A673 (cell line): Measurements from ENCODE around the gene DDAH1. TPM values are rescaled to one million over a fixed set of nuclear protein-coding genes. Genes with fewer than 3 reads are reported as not detected.

Source experiments
- BruUV-seq: library from RNA; stranded (reverse); fragments of 400-500 nt; replicated peaks from 2 replicates; lab custom pipeline; 2021; lab: Mats Ljungman, UMichigan
- CTCF ChIA-PET: fragments of 300-600 bp; sonication (Branson Sonifier 250); formaldehyde crosslinking; loops from one replicate; lab custom pipeline; 2022; ENCODE audit warnings: antibody characterized with exemption; lab: Charles Lee
- POLR2A ChIA-PET: fragments of 300-600 bp; sonication (Branson Sonifier 250); formaldehyde crosslinking; loops from one replicate; lab custom pipeline; 2022; ENCODE audit warnings: antibody characterized with exemption; ENCODE audit not compliant: low non-redundant PET; lab: Charles Lee
- DNase-seq: peaks from one replicate; pipeline ENCODE4 v3.0.0-alpha.2; 2015; ENCODE audit warnings: low spot score
- H3K27ac ChIP-seq: fragments of 200-600 bp; sonication (generic); 2 replicates; pipeline ENCODE4 v1.5.1; 2016; ENCODE audit warnings: mixed run types, low read depth, mild to moderate bottlenecking, mixed read lengths, antibody characterized with exemption, low read length; ENCODE audit not compliant: poor library complexity, severe bottlenecking
- H3K27me3 ChIP-seq: fragments of 200-600 bp; sonication (generic); replicated peaks from 2 replicates; pipeline ENCODE4 v1.6.1; 2017; ENCODE audit warnings: mixed run types, low read depth, mild to moderate bottlenecking, mixed read lengths, antibody characterized with exemption, low read length; ENCODE audit not compliant: insufficient read depth, poor library complexity
- H3K36me3 ChIP-seq: fragments of 200-600 bp; sonication (generic); 2 replicates; pipeline ENCODE4 v1.6.1; 2016; ENCODE audit warnings: mixed run types, mild to moderate bottlenecking, mixed read lengths, antibody characterized with exemption, low read length; ENCODE audit not compliant: insufficient read depth, poor library complexity, severe bottlenecking
- H3K4me1 ChIP-seq: fragments of 200-600 bp; sonication (generic); 2 replicates; pipeline ENCODE4 v1.6.1; 2017; ENCODE audit warnings: mixed run types, mild to moderate bottlenecking, mixed read lengths, antibody characterized with exemption, low read length; ENCODE audit not compliant: insufficient read depth, poor library complexity, severe bottlenecking
- H3K4me3 ChIP-seq: fragments of 200-600 bp; sonication (generic); 2 replicates; pipeline ENCODE4 v1.5.1; 2016; ENCODE audit warnings: low read depth, mixed run types, mild to moderate bottlenecking, mixed read lengths, low read length; ENCODE audit not compliant: poor library complexity, severe bottlenecking
- H3K9me3 ChIP-seq: fragments of 200-600 bp; sonication (generic); 2 replicates; pipeline ENCODE4 v1.6.1; 2016; ENCODE audit warnings: mixed run types, low read depth, mild to moderate bottlenecking, mixed read lengths, antibody characterized with exemption, low read length; ENCODE audit not compliant: poor library complexity, severe bottlenecking
- EZH2 ChIP-seq: fragments of 200-600 bp; sonication (generic); IDR thresholded peaks from 2 replicates; pipeline ENCODE4 v1.6.1; 2017; ENCODE audit warnings: borderline replicate concordance, low read depth, mild to moderate bottlenecking, mixed read lengths, antibody characterized with exemption, low read length; ENCODE audit not compliant: poor library complexity, severe bottlenecking
- intact Hi-C: fragments of 100-400 bp; cut with micrococcal nuclease; formaldehyde crosslinking; loops from one replicate; pipeline ENCODE4 v1.10.0; 2022; ENCODE audit not compliant: unreplicated experiment
- total RNA-seq: library from RNA; stranded (reverse); gene quantifications from 2 replicates; pipeline ENCODE4 v1.2.3, GENCODE V29; 2021
- TF ChIP-seq, protein P1 (sequence below): fragments of 300-800, 200-600 bp; sonication (generic); conservative IDR thresholded peaks from 2 replicates; pipeline ENCODE4 v1.5.1; 2017; ENCODE audit warnings: low read depth, mild to moderate bottlenecking, antibody characterized with exemption, low read length, moderate library complexity, mixed read lengths

Gene DDAH1
- total RNA-seq, 1 experiment from 2014 or later, result 32.5 TPM

DNA sequence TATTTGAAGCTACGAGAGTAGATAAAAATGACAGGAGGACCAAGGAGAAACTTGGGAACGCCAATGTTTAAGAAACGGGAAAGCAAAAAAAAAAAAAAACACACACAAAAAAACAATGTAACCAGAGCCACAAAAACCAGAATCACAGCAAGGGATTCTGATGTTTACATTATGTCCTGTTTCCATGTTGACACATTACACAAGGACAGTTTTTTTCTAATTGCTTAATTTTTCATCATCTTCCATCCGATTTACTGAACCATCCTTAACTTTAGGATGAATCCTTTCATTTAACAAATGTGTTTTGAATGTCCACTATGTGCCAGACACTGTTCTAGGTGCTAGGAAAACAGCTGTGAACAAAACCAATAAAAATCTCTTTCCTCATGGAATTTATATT is 187.2 kb downstream of the DDAH1 start:
- Histone ChIP-seq H3K4me1 (peaks cover 26% of the 10 kb centered on the region), H3K27ac (no peak overlapping the region), H3K9me3 (no peaks in the 10 kb centered on the region), H3K36me3 (no peaks in the 10 kb centered on the region), H3K4me3 (no peak overlapping the region), H3K27me3 (no peaks in the 10 kb centered on the region)
- BruUV-seq, result no TSS peak
- no peak for DNase-seq
- TF ChIP-seq, protein P1, sequence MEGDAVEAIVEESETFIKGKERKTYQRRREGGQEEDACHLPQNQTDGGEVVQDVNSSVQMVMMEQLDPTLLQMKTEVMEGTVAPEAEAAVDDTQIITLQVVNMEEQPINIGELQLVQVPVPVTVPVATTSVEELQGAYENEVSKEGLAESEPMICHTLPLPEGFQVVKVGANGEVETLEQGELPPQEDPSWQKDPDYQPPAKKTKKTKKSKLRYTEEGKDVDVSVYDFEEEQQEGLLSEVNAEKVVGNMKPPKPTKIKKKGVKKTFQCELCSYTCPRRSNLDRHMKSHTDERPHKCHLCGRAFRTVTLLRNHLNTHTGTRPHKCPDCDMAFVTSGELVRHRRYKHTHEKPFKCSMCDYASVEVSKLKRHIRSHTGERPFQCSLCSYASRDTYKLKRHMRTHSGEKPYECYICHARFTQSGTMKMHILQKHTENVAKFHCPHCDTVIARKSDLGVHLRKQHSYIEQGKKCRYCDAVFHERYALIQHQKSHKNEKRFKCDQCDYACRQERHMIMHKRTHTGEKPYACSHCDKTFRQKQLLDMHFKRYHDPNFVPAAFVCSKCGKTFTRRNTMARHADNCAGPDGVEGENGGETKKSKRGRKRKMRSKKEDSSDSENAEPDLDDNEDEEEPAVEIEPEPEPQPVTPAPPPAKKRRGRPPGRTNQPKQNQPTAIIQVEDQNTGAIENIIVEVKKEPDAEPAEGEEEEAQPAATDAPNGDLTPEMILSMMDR, result no peak
- TF ChIP-seq EZH2, result no peak
- intact Hi-C loops, result no loop called here
- ChIA-PET CTCF (interaction anchor here (0.6 kb wide), 1 partner anchor 37 kb away, joined by 5 read pairs; no protein-coding TSS in a partner anchor), POLR2A (no interaction called here)

DNA sequence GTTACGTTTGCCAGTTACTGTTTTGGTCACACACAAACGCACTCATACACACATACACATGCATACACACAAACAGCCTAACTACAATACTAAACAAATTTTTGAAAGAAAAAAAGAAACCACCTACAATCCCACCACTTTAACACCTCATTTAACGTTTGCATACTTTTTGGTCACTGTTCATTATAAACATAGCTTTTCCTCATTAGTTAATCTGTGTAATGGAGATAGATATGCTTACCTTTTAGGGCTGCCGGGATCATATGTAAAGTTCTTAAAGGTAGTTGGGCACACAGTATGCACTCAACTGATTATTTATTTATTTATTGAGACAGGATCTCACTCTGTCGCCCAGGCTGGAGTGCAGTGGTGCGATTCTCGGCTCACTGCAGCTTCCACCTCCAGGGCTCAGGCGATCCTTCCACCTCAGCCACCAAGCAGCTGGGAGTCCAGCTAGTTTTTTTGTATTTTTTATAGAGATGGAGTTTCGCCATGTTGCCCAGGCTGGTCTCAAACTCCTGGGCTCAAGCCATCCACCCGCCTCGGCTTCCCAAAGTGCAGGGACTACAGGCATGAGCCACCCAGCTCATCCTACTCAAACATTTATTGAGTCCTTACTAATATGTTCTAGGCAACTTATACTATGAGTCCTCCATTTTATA is 187.8 kb downstream of the DDAH1 start:
- ChIA-PET CTCF (interaction anchor here (0.6 to 1.7 kb wide), 4 partner anchors 18 to 416 kb away, joined by 3 to 9 read pairs (median 6); partner anchors contain the start of gene C1orf52), POLR2A (interaction anchor here (0.7 kb wide), 1 partner anchor 1497 kb away, joined by 3 read pairs; no protein-coding TSS in a partner anchor)
- DNase-seq, result no peak
- intact Hi-C loops, result no loop called here
- no peaks in the 10 kb centered on the region for H3K27me3 ChIP-seq
- H3K4me1 ChIP-seq, result peaks cover 24% of the 10 kb centered on the region
- TF ChIP-seq EZH2, result no peak
- TF ChIP-seq, protein P1, result no peak
- peak overlapping the region; percentile 92 for H3K27ac ChIP-seq
- H3K4me3 ChIP-seq, result peak overlapping the region; percentile 84
- TSS peak; percentile 83 for BruUV-seq
- no peaks in the 10 kb centered on the region for H3K9me3 ChIP-seq
- H3K36me3 ChIP-seq, result no peaks in the 10 kb centered on the region

DNA sequence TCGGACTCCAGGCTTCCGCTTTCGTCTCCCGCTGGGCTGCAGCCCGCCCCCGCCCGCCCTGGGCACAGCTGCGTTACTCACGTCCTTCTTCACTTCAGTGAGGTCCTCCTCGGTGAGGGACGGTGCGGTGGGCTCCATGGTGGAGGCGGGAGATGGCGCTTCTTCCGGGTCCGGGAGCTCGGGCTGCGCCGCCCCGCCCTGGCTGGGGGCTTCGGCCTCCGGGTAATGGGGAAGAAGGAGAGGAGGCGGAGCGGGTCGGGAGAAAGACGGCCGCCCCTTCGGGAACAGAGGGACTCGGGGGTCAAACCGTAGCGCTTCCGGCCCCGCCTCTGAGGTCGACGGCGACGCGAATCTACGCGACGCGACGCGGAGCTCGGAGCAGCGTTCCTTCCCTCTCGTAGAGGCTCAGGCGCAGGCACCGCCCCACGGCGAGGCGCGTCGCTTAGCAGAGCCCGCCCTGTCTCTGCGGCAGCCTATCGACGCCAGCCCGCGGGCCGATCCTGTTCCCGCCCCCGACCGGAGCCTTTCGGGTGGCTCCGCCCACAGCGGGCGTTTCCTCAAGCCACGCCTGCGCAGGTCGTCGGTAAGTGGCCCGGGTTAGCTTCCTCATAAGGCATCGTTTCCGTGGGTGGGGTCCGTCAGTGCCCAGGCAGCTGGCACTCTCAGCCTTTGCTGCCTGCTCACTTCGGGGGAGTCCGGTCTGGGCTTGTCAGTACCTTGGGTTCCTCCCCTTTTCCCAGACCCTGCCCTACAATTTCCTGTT is 188.6 kb downstream of the DDAH1 start, which contains the start of gene BCL10:
TSS of gene BCL10 (minus strand) at position 418 of the 763 bp plus-strand sequence. CDS start at position 138, 280 bp downstream.
- Histone ChIP-seq H3K4me1 (peaks cover 21% of the 10 kb centered on the region), H3K9me3 (no peaks in the 10 kb centered on the region), H3K36me3 (no peaks in the 10 kb centered on the region), H3K27ac (peak within 1 kb of the TSS; percentile 92), H3K27me3 (no peaks in the 10 kb centered on the region), H3K4me3 (peak within 1 kb of the TSS; percentile 84)
- TF ChIP-seq, protein P1, result no peak
- no peak for TF ChIP-seq EZH2
- no TSS peak for BruUV-seq
- ChIA-PET POLR2A (interaction anchor here (0.7 kb wide), 2 partner anchors 1035 to 1498 kb away, joined by 3 read pairs; no protein-coding TSS in a partner anchor), CTCF (interaction anchor here (0.5 to 1.7 kb wide), 5 partner anchors 17 to 417 kb away, joined by 3 to 9 read pairs (median 6); partner anchors contain the start of gene C1orf52)
- DNase-seq, result peak; percentile 99
- intact Hi-C loops, result no loop called here
